ENCODE measurements around the gene PRR3. TPM values are rescaled to one million over a fixed set of nuclear protein-coding genes. Genes with fewer than 3 reads are reported as not detected.

The PRR3 gene
- total and polyA plus RNA-seq, 9 of the 15 experiments (the other 6 are each of a cell fraction or from before 2014, with no cell fraction given) = 23.5 to 59.6 (median 28.8) TPM

GRCh38 chr6:30530014-30530413 lies 27.1 kb upstream of the PRR3 start (continued):
- no peak for TF ChIP-seq DEAF1 (CRISPR knock-in tag; IDR thresholded peaks at IDR 0.05)
- TF ChIP-seq ATF2 (CRISPR knock-in tag; IDR thresholded peaks at IDR 0.05) = no peak
- TF ChIP-seq NR2C2 (CRISPR knock-in tag; IDR thresholded peaks at IDR 0.05) = no peak
- peak; percentile 66 for TF ChIP-seq NR2C2 (tag; IDR thresholded peaks at IDR 0.05)
- TF ChIP-seq ZNF395 (CRISPR knock-in tag; IDR thresholded peaks at IDR 0.05) = peak; percentile 77
- no peak for TF ChIP-seq ATF1 (CRISPR knock-in tag; IDR thresholded peaks at IDR 0.05)
- TF ChIP-seq ATF1 (tag; IDR thresholded peaks at IDR 0.05) = peak; percentile 17; the same call in 1 of the 2 replicates
- peak; percentile 41; the same call in 1 of the 2 replicates for TF ChIP-seq CREB3 (tag; conservative IDR thresholded peaks at IDR 0.05; ENCODE audit: low read depth)
- 0 out of 2 replicates have a peak, but pooled peaks have one; percentile 49 for TF ChIP-seq ZNF239 (CRISPR knock-in tag; IDR thresholded peaks at IDR 0.05)
- no peak for TF ChIP-seq ZNF561 (CRISPR knock-in tag; conservative IDR thresholded peaks at IDR 0.05)
- TF ChIP-seq C11orf30 (IDR thresholded peaks at IDR 0.05; ENCODE audit: low read depth) = peak; percentile 29; the same call in 1 of the 2 replicates
- peak; percentile 21 for TF ChIP-seq MEIS2 (IDR thresholded peaks at IDR 0.05; ENCODE audit: partially characterized antibody)
- peak; percentile 43 for TF ChIP-seq FOSL1 (tag; conservative IDR thresholded peaks at IDR 0.05)
- peak; percentile 94 for TF ChIP-seq SOX6 (IDR thresholded peaks at IDR 0.05)
- TF ChIP-seq CREM (IDR thresholded peaks at IDR 0.05; ENCODE audit: low read depth) = 0 out of 2 replicates have a peak, but pooled peaks have one; percentile 7
- TF ChIP-seq EHMT2 (IDR thresholded peaks at IDR 0.05) = no peak
- TF ChIP-seq ZFX (CRISPR knock-in tag; IDR thresholded peaks at IDR 0.05) = 0 out of 2 replicates have a peak, but pooled peaks have one; percentile 31
- TF ChIP-seq ETV6 (IDR thresholded peaks at IDR 0.05; ENCODE audit: borderline replicate concordance in 1 of 2, low read depth in 2 of 2, low read length in 1 of 2) = 0 out of 4 replicates have a peak, but pooled peaks of 1 of the 2 experiments have one; percentile 15
- TF ChIP-seq ETV6 (CRISPR knock-in tag; IDR thresholded peaks at IDR 0.05; ENCODE audit: borderline replicate concordance) = no peak
- 0 out of 2 replicates have a peak, but pooled peaks have one; percentile 28 for TF ChIP-seq ZNF175 (CRISPR knock-in tag; IDR thresholded peaks at IDR 0.05; ENCODE audit: low read depth)
- TF ChIP-seq SMARCE1 (IDR thresholded peaks at IDR 0.05) = peak; percentile 53; the same call in 1 of the 2 replicates
- peak; percentile 55; the same call in 1 of the 2 replicates for TF ChIP-seq HMBOX1 (IDR thresholded peaks at IDR 0.05)
- peak; percentile 40; the same call in 1 of the 2 replicates for TF ChIP-seq SMARCC2 (IDR thresholded peaks at IDR 0.05; ENCODE audit: low read depth)
- peak; percentile 88 for TF ChIP-seq LCOR (CRISPR knock-in tag; IDR thresholded peaks at IDR 0.05)
- TF ChIP-seq SMAD3 (CRISPR knock-in tag; conservative IDR thresholded peaks at IDR 0.05) = no peak
